Trophoblast cell (in vitro differentiated cells and primary cell): Measurements from ENCODE around the gene TUBB.

Source experiments
- DNase-seq, 2 donors: peaks; one replicate each; pipeline ENCODE4 v3.0.0-alpha.2; 2016
- H2AFZ ChIP-seq: 2 replicates; pipeline ENCODE4 v1.6.1; 2013; ENCODE audit warnings: low read length, moderate library complexity, mild to moderate bottlenecking; ENCODE audit not compliant: insufficient read depth, poor library complexity
- H2AK5ac ChIP-seq: 2 replicates; pipeline ENCODE4 v1.6.1; 2013; ENCODE audit warnings: mild to moderate bottlenecking, low read length
- H2BK120ac ChIP-seq: 2 replicates; pipeline ENCODE4 v1.6.1; 2013; ENCODE audit warnings: low read length, mild to moderate bottlenecking, moderate library complexity; ENCODE audit not compliant: insufficient read depth, poor library complexity
- H2BK12ac ChIP-seq: 2 replicates; pipeline ENCODE4 v1.6.1; 2013; ENCODE audit warnings: mild to moderate bottlenecking, low read length, moderate library complexity
- H2BK5ac ChIP-seq: 2 replicates; pipeline ENCODE4 v1.6.1; 2013; ENCODE audit warnings: low read length, low read depth, moderate library complexity, mild to moderate bottlenecking; ENCODE audit not compliant: poor library complexity
- H3K14ac ChIP-seq: 2 replicates; pipeline ENCODE4 v1.6.1; 2013; ENCODE audit warnings: mild to moderate bottlenecking, low read length
- H3K18ac ChIP-seq: 2 replicates; pipeline ENCODE4 v1.6.1; 2013; ENCODE audit warnings: mild to moderate bottlenecking, low read length
- H3K23ac ChIP-seq: 2 replicates; pipeline ENCODE4 v1.6.1; 2013; ENCODE audit warnings: low read length
- H3K27ac ChIP-seq: 2 replicates; pipeline ENCODE4 v1.5.1; 2013; ENCODE audit warnings: low read depth, mild to moderate bottlenecking, inconsistent platforms, low read length, moderate library complexity
- H3K27me3 ChIP-seq: 2 replicates; pipeline ENCODE4 v1.6.1; 2013; ENCODE audit warnings: inconsistent platforms, mild to moderate bottlenecking, low read length, moderate library complexity; ENCODE audit not compliant: insufficient read depth
- H3K36me3 ChIP-seq, 2 experiments: 1 replicate in 1 of 2; 2 replicates in 1 of 2; pipeline ENCODE4 v1.6.1; 2013; ENCODE audit warnings: low read length in 2 of 2, mild to moderate bottlenecking in 2 of 2, moderate library complexity in 1 of 2; ENCODE audit not compliant: insufficient read depth in 2 of 2, control insufficient read depth in 1 of 2
- H3K4ac ChIP-seq: 2 replicates; pipeline ENCODE4 v1.6.1; 2013; ENCODE audit warnings: low read depth, mild to moderate bottlenecking, low read length, moderate library complexity
- H3K4me1 ChIP-seq, 2 experiments: 1 replicate in 1 of 2; 2 replicates in 1 of 2; pipeline ENCODE4 v1.6.1; 2013; ENCODE audit warnings: low read length in 2 of 2, mild to moderate bottlenecking in 2 of 2, moderate library complexity in 1 of 2; ENCODE audit not compliant: insufficient read depth in 2 of 2, control insufficient read depth in 1 of 2
- H3K4me2 ChIP-seq: 2 replicates; pipeline ENCODE4 v1.6.1; 2013; ENCODE audit warnings: inconsistent platforms, mild to moderate bottlenecking, low read length, moderate library complexity
- H3K4me3 ChIP-seq: 2 replicates; pipeline ENCODE4 v1.5.1; 2013; ENCODE audit warnings: mild to moderate bottlenecking, low read depth, low read length, inconsistent platforms
- H3K79me1 ChIP-seq: one replicate; pipeline ENCODE4 v1.6.1; 2013; ENCODE audit warnings: low read length
- H3K79me2 ChIP-seq: 2 replicates; pipeline ENCODE4 v1.6.1; 2013; ENCODE audit warnings: low read length, mild to moderate bottlenecking; ENCODE audit not compliant: control insufficient read depth, insufficient read depth, poor library complexity
- H3K9ac ChIP-seq: 2 replicates; pipeline ENCODE4 v1.6.1; 2013; ENCODE audit warnings: mild to moderate bottlenecking, low read length
- H3K9me3 ChIP-seq: 2 replicates; pipeline ENCODE4 v1.6.1; 2013; ENCODE audit warnings: low read depth, mild to moderate bottlenecking, control low read depth, inconsistent platforms, low read length; ENCODE audit not compliant: insufficient read depth
- H4K12ac ChIP-seq: 2 replicates; pipeline ENCODE4 v1.6.1; 2013; ENCODE audit warnings: low read depth, mild to moderate bottlenecking, low read length, moderate library complexity
- H4K8ac ChIP-seq: 2 replicates; pipeline ENCODE4 v1.6.1; 2013; ENCODE audit warnings: low read depth, mild to moderate bottlenecking, low read length, moderate library complexity
- H4K91ac ChIP-seq: one replicate; pipeline ENCODE4 v1.6.1; 2013; ENCODE audit warnings: low read depth, mild to moderate bottlenecking, low read length, moderate library complexity
- WGBS: extraction: QIAGEN DNeasy Blood & Tissue Kit; methylation state at CpG from one replicate; pipeline ENCODE4 v1.1.7; 2013; ENCODE audit warnings: missing lambda C conversion rate; ENCODE audit not compliant: insufficient read length, insufficient coverage; ENCODE audit errors: extremely low coverage; 5-methylcytosine and 5-hydroxymethylcytosine counted together

Gene TUBB

DNA sequence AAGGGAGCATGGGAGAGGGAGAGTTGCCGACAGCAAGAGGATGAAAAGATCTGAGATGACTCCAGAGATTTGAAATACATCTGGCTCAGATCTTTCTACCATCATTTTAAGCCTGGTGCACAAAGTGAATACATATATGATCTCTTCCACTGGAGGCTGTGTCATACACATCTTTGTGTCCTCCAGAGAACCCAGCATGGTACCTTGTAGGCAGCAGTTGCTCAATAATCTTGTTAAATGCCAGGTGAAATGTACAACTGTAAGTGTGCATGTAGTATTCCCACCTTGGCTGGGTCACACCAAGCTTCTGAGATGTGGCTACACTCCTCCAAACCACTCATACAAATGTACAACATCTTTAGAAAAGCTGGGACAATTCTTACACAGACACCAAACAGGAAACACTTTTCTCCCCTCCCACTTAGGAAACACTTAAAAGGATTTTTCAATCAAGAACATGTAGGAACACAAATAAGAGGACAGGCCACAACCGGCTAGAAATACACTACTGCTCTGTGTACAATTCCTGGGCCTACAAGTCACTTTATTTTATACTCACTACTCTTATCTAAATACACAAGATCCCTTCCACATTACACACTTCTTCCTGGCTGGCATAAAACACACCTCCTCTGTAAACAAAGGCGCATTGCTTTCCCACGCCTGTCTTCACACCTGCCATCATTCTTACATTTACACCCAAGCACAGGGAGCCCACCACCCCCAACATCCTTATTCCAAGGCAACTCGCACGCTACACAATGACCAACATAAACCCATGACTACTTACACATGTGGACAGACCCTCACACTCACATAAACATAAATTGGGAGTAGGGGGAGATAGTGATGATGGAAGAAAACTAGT is 28.0 kb downstream of the TUBB start:
- peaks cover 52% of the 10 kb centered on the region for H3K79me1 ChIP-seq
- peaks cover 12% of the 10 kb centered on the region for H3K79me2 ChIP-seq
- H4K91ac ChIP-seq: peak overlapping the region; percentile 69
- H4K12ac ChIP-seq: no peak overlapping the region
- H3K4ac ChIP-seq: no peak overlapping the region
- peak overlapping the region; percentile 2 for H2BK120ac ChIP-seq
- peak overlapping the region; percentile 53 for H2AK5ac ChIP-seq
- no peak overlapping the region for H3K9ac ChIP-seq
- H3K4me2 ChIP-seq: no peak overlapping the region
- no peak overlapping the region for H2BK5ac ChIP-seq
- H3K36me3 ChIP-seq: peaks cover 7 to 8% of the 10 kb centered on the region in 2 experiments
- no peak overlapping the region for H3K18ac ChIP-seq
- no peak overlapping the region for H4K8ac ChIP-seq
- DNase-seq: no peak
- no peak overlapping the region for H3K27ac ChIP-seq
- H3K4me1 ChIP-seq: peaks cover 30 to 31% of the 10 kb centered on the region in 2 experiments
- peak overlapping the region; percentile 66 for H2BK12ac ChIP-seq
- no peak overlapping the region for H3K14ac ChIP-seq
- no peak overlapping the region for H3K23ac ChIP-seq
- no peaks in the 10 kb centered on the region for H3K9me3 ChIP-seq
- no peak overlapping the region for H3K4me3 ChIP-seq
- H3K27me3 ChIP-seq: no peaks in the 10 kb centered on the region
- WGBS: no CpG with 5 or more reads among the region's 6 CpGs
- H2AFZ ChIP-seq: no peak overlapping the region

DNA sequence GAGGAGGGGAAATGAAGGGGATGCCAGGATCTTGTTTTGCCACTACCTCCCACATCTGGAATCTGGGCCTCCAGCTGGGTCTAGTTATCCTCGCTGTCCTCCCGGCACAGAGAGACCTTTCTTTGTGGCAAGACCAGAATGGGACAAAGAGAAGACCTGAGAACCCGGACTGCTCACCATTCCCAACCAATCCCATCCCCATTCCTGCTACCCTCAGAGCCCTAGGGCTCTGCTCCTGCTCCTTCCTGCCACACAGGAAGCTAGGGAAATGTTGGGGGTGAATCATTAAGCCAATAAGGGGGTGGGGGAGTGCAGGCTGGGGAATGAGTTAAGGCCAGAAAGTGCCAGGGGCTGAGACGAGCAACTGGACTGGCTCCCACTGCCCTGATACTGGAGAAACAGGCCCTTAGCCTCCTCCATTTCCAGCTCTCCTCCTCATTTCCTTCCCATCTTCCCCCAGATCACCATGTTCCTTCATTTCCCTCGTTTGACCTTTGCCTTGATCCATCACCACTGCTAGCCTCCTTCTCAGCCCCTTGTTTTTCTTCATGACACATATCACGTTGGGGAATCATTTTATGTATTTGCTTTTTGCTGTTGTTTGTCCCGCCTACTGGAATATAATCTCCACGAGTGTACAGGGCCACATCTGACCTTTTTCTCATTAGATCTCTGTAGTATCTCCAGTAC is 28.8 kb downstream of the TUBB start:
- Histone ChIP-seq H3K4me2 (no peak overlapping the region), H3K14ac (peak overlapping the region; percentile 16), H2AK5ac (peak overlapping the region; percentile 24), H3K27me3 (no peaks in the 10 kb centered on the region), H3K4ac (peak overlapping the region; percentile 49), H3K4me3 (no peak overlapping the region), H3K79me1 (peaks cover 45% of the 10 kb centered on the region), H2BK120ac (peak overlapping the region; percentile 44), H4K8ac (peak overlapping the region; percentile 49), H2BK5ac (no peak overlapping the region), H3K79me2 (peaks cover 4% of the 10 kb centered on the region), H3K18ac (no peak overlapping the region), H2AFZ (no peak overlapping the region), H4K91ac (peak overlapping the region; percentile 87), H3K23ac (no peak overlapping the region), H2BK12ac (peak overlapping the region; percentile 64), H3K9me3 (no peaks in the 10 kb centered on the region), H4K12ac (no peak overlapping the region), H3K4me1 (peaks cover 31 to 32% of the 10 kb centered on the region in 2 experiments), H3K9ac (no peak overlapping the region), H3K36me3 (peaks cover 0 to under 1% of the 10 kb centered on the region in 2 experiments), H3K27ac (no peak overlapping the region)
- WGBS: no CpG with 5 or more reads among the region's 8 CpGs
- no peak for DNase-seq

DNA sequence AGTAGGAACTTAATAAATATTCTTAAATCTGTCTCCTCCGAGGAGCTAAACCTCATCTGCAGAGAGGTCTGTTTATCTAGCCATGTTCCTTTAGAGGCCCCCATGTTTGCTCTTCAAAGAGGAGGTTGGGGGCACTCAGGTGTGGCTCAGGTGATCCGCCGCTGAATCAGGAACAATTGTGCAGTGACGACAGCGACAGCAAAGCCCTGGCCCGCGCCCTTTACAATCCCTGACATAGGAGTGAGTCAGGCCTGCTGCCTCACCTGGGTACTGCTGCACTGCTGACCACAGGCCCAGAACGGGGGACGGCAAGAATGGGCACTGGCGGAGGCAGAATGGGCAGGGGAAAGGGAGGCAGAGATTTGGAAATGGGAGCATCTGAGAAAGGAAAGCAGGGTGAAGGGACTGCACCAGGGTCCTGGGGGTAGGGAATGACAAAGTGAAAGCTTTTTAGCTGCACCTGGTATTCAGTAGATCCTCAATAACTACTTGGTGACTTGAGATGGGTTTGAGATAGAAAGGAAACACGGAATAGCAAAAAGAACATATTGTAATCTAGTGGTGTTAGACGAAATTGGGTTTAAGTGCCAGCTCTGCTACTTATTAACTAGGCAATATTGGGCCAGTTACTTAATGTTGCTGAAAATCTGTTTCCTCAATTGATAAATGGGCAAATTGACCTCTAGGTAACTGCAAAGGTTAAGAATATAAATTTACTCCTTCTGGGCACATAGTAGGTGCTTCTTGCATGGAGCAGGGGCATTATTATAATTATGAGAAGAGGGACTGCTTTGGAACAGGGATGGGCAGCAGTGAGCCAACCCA is 29.6 kb downstream of the TUBB start:
- H3K79me2 ChIP-seq: peaks cover 2% of the 10 kb centered on the region
- H3K4me2 ChIP-seq: no peak overlapping the region
- peak overlapping the region; percentile 25 for H4K8ac ChIP-seq
- no peak overlapping the region for H3K23ac ChIP-seq
- H2AFZ ChIP-seq: no peak overlapping the region
- DNase-seq: no peak
- H2AK5ac ChIP-seq: peak overlapping the region; percentile 85
- peak overlapping the region; percentile 43 for H3K14ac ChIP-seq
- no peaks in the 10 kb centered on the region for H3K27me3 ChIP-seq
- no peak overlapping the region for H3K9ac ChIP-seq
- peak overlapping the region; percentile 20 for H2BK120ac ChIP-seq
- peak overlapping the region; percentile 97 for H2BK12ac ChIP-seq
- peak overlapping the region; percentile 31 for H3K18ac ChIP-seq
- no peak overlapping the region for H3K4ac ChIP-seq
- H4K12ac ChIP-seq: no peak overlapping the region
- peaks cover 29 to 32% of the 10 kb centered on the region in 2 experiments for H3K4me1 ChIP-seq
- peak overlapping the region; percentile 71 for H4K91ac ChIP-seq
- no peaks in the 10 kb centered on the region for H3K9me3 ChIP-seq
- no peaks in the 10 kb centered on the region for H3K36me3 ChIP-seq
- H3K79me1 ChIP-seq: peaks cover 42% of the 10 kb centered on the region
- no peak overlapping the region for H3K4me3 ChIP-seq
- peak overlapping the region; percentile 29 for H2BK5ac ChIP-seq
- no peak overlapping the region for H3K27ac ChIP-seq
- no CpG with 5 or more reads among the region's 12 CpGs for WGBS

DNA sequence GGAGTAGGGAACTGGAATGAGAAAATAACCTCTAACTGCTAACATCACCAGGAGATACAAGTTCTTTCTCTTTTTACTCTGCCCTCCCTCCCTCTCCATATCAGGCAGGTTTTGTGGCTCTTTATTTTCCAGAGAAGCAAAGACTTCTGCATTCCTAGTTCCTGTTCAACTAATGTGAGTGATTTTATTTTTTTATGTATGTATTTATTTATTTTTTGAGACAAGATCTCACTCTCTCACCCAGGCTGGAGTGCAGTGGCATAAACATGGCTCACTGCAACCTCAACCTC is 30.2 kb downstream of the TUBB start:
- Histone ChIP-seq H3K4ac (no peak overlapping the region), H3K4me1 (peaks cover 28 to 29% of the 10 kb centered on the region in 2 experiments), H3K9me3 (no peaks in the 10 kb centered on the region), H3K4me2 (no peak overlapping the region), H3K23ac (no peak overlapping the region), H3K18ac (no peak overlapping the region), H3K79me1 (peaks cover 42% of the 10 kb centered on the region), H3K27me3 (no peaks in the 10 kb centered on the region), H3K27ac (no peak overlapping the region), H4K91ac (peak overlapping the region; percentile 38), H4K8ac (no peak overlapping the region), H3K36me3 (no peaks in the 10 kb centered on the region), H3K14ac (peak overlapping the region; percentile 24), H2BK120ac (no peak overlapping the region), H3K4me3 (no peak overlapping the region), H2AK5ac (no peak overlapping the region), H3K9ac (no peak overlapping the region), H4K12ac (no peak overlapping the region), H2AFZ (no peak overlapping the region), H2BK5ac (peak overlapping the region; percentile 52), H2BK12ac (peak overlapping the region; percentile 65), H3K79me2 (peaks cover 2% of the 10 kb centered on the region)
- DNase-seq: no peak
